K562 (cell line): ENCODE results near the gene PIK3C2A. TPM values are rescaled to one million over a fixed set of nuclear protein-coding genes. Genes with fewer than 3 reads are reported as not detected.
A peak's percentile ranks its signal among the peaks of the same experiment; 100 is the strongest.

ENCODE experiments used
- ATAC-seq: fragments of 200-7000 bp; cut with Tn5 transposase; 3 replicates; pipeline ENCODE4 v1.9.1; 2020; ENCODE audit warnings: moderate library complexity
- BruUV-seq: library from RNA; stranded (reverse); fragments of 400-500 nt; replicated peaks from 2 replicates; lab custom pipeline; 2021; lab: Mats Ljungman, UMichigan
- CTCF ChIA-PET: fragments of 300-600 bp; formaldehyde crosslinking; extraction: SDS; loops from one replicate; lab custom pipeline; 2021; ENCODE audit warnings: low intra/inter-chr PET ratio; lab: Yijun Ruan, JAX
- POLR2A ChIA-PET: fragments of 300-600, 350-650 bp; sonication (Branson Sonifier 250); formaldehyde crosslinking; extraction: SDS; loops from one replicate; lab custom pipeline; 2021; ENCODE audit warnings: antibody characterized with exemption, inconsistent platforms; lab: Yijun Ruan, JAX
- DNase-seq, 4 experiments: peaks; one replicate each; pipeline versions ENCODE4 v3.0.0 to v3.0.0-alpha.2; 2011 to 2018; ENCODE audit warnings: low spot score in 3 of 4, mixed read lengths in 3 of 4; ENCODE audit errors: extremely low read depth in 1 of 4
- FAIRE-seq: peaks from 2 replicates; lab custom pipeline; 2011; peaks lifted over from hg19 to GRCh38; lab: Jason Lieb, UNC
- H2AFZ ChIP-seq: 2 replicates; pipeline ENCODE4 v1.6.0; 2011; ENCODE audit warnings: low read depth, low read length, control low read depth, inconsistent platforms
- H3K27ac ChIP-seq: fragments of 200-600 bp; 3 replicates; pipeline ENCODE4 v1.8.0; 2011; ENCODE audit warnings: low read depth, mild to moderate bottlenecking, control low read depth, inconsistent platforms, low read length, moderate library complexity, mixed read lengths; ENCODE audit errors: extremely low read depth
- H3K27me3 ChIP-seq, 2 experiments: fragments of 300-600 bp in 1 of 2; 2 replicates in 1 of 2; 3 replicates in 1 of 2; pipeline versions ENCODE4 v1.6.0 to v1.8.0; 2011; ENCODE audit warnings: inconsistent platforms in 2 of 2, low read length in 2 of 2, mild to moderate bottlenecking in 1 of 2, mixed read lengths in 1 of 2, moderate library complexity in 1 of 2; ENCODE audit not compliant: control insufficient read depth in 2 of 2, insufficient read depth in 2 of 2
- H3K36me3 ChIP-seq: fragments of 300-600 bp; 3 replicates; pipeline ENCODE4 v1.8.0; 2011; ENCODE audit warnings: mild to moderate bottlenecking, low read length, inconsistent platforms; ENCODE audit not compliant: control insufficient read depth, insufficient read depth
- H3K4me1 ChIP-seq, 2 experiments: fragments of 200-600 bp in 1 of 2; replicated peaks in 1 of 2; 2 replicates in 1 of 2; 3 replicates in 1 of 2; pipeline versions ENCODE4 v1.5.1 to v1.8.0; 2011; ENCODE audit warnings: inconsistent platforms in 2 of 2, low read length in 2 of 2, mild to moderate bottlenecking in 1 of 2, mixed read lengths in 1 of 2, moderate library complexity in 1 of 2; ENCODE audit not compliant: control insufficient read depth in 2 of 2, insufficient read depth in 2 of 2
- H3K4me2 ChIP-seq: 2 replicates; pipeline ENCODE4 v1.6.1; 2011; ENCODE audit warnings: low read length, control low read depth, inconsistent platforms, mixed read lengths; ENCODE audit not compliant: insufficient read depth
- H3K4me3 ChIP-seq: fragments of 200-600 bp; sonication (generic), shearing (Covaris generic); 2 replicates; pipeline ENCODE4 v1.5.1; 2016; ENCODE audit warnings: control low read depth, inconsistent platforms
- H3K79me2 ChIP-seq: fragments of 200-600 bp; 3 replicates; pipeline ENCODE4 v1.8.0; 2011; ENCODE audit warnings: low read length, inconsistent platforms; ENCODE audit not compliant: control insufficient read depth, insufficient read depth
- H3K9ac ChIP-seq, 2 experiments: 2 replicates each; pipeline versions ENCODE4 v1.6.0 to v1.6.1; 2011; ENCODE audit warnings: low read depth in 2 of 2, low read length in 2 of 2, control low read depth in 1 of 2, inconsistent platforms in 1 of 2, mild to moderate bottlenecking in 1 of 2, mixed read lengths in 1 of 2; ENCODE audit not compliant: insufficient read depth in 1 of 2
- H3K9me1 ChIP-seq: one replicate; pipeline ENCODE4 v1.6.0; 2011; ENCODE audit warnings: inconsistent platforms, mild to moderate bottlenecking, low read length, moderate library complexity; ENCODE audit not compliant: control insufficient read depth, insufficient read depth
- H3K9me3 ChIP-seq: replicated peaks from 2 replicates; pipeline ENCODE4 v1.5.1; 2011; ENCODE audit warnings: low read depth, low read length, inconsistent platforms; ENCODE audit not compliant: control insufficient read depth, insufficient read depth
- H4K20me1 ChIP-seq: replicated peaks from 2 replicates; pipeline ENCODE4 v1.6.1; 2011; ENCODE audit warnings: low read length, inconsistent platforms, mixed read lengths; ENCODE audit not compliant: control insufficient read depth, insufficient read depth
- ASH1L ChIP-seq: fragments of 450-650 bp; IDR thresholded peaks from 2 replicates; pipeline ENCODE4 v1.6.1; 2018; ENCODE audit warnings: borderline replicate concordance, mild to moderate bottlenecking, low read depth; ENCODE audit not compliant: partially characterized antibody
- CREB1 ChIP-seq, 2 experiments: sonication (generic) in 1 of 2; formaldehyde crosslinking in 1 of 2; IDR thresholded peaks; 2 replicates each; pipeline versions ENCODE4 v1.6.1 to v1.8.0; 2012 to 2022; ENCODE audit warnings: inconsistent platforms in 1 of 2, mild to moderate bottlenecking in 1 of 2, missing genetic modification reagents in 1 of 2, moderate library complexity in 1 of 2
- CREM ChIP-seq: IDR thresholded peaks from 2 replicates; pipeline ENCODE4 v1.6.1; 2014; ENCODE audit warnings: antibody characterized with exemption, low read depth
- JUND ChIP-seq, 2 experiments: IDR thresholded peaks; 2 replicates in 1 of 2; 3 replicates in 1 of 2; pipeline ENCODE4 v1.6.1; 2011; ENCODE audit warnings: borderline replicate concordance in 2 of 2, low read depth in 2 of 2, low read length in 2 of 2, improper control_type of control experiment in 1 of 2, missing biosample characterization in 1 of 2, missing genetic modification characterization in 1 of 2, missing genetic modification reagents in 1 of 2
- MAZ ChIP-seq, 2 experiments: fragments of 450-650 bp in 1 of 2; sonication (generic) in 1 of 2; formaldehyde crosslinking; IDR thresholded peaks in 1 of 2; conservative IDR thresholded peaks in 1 of 2; 2 replicates each; pipeline versions ENCODE4 v1.4.0 to v1.5.0; 2020; ENCODE audit warnings: mild to moderate bottlenecking in 1 of 2, missing genetic modification reagents in 1 of 2
- NR2C1 ChIP-seq, 2 experiments: fragments of 450-650 bp; IDR thresholded peaks; 2 replicates each; pipeline ENCODE4 v1.6.1; 2017; ENCODE audit warnings: mild to moderate bottlenecking in 2 of 2, antibody characterized with exemption in 1 of 2, inconsistent platforms in 1 of 2, missing compliant biosample characterization in 1 of 2, missing genetic modification characterization in 1 of 2
- NRF1 ChIP-seq, 2 experiments: fragments of 450-650 bp; IDR thresholded peaks in 1 of 2; conservative IDR thresholded peaks in 1 of 2; 2 replicates each; pipeline ENCODE4 v1.6.1; 2014; ENCODE audit warnings: mild to moderate bottlenecking in 2 of 2
- TEAD1 ChIP-seq, 2 experiments: fragments of 450-650 bp in 1 of 2; sonication (generic) in 1 of 2; formaldehyde crosslinking; IDR thresholded peaks; 2 replicates each; pipeline versions ENCODE4 v1.4.0 to v1.8.0; 2020 to 2022; ENCODE audit warnings: mild to moderate bottlenecking in 2 of 2, missing genetic modification reagents in 1 of 2
- THRA ChIP-seq: fragments of 450-650 bp; IDR thresholded peaks from 2 replicates; pipeline ENCODE4 v1.6.1; 2017; ENCODE audit warnings: mild to moderate bottlenecking, moderate library complexity
- ZBTB12 ChIP-seq: fragments of 250-450 bp; sonication (Bioruptor Pico); IDR thresholded peaks from 2 replicates; pipeline ENCODE4 v1.4.0; 2020
- ZNF217 ChIP-seq: sonication (generic); formaldehyde crosslinking; IDR thresholded peaks from 2 replicates; pipeline ENCODE4 v1.8.0; 2022; ENCODE audit warnings: mild to moderate bottlenecking, missing genetic modification reagents
- ZNF280A ChIP-seq: fragments of 450-650 bp; IDR thresholded peaks from 2 replicates; pipeline ENCODE4 v1.6.1; 2018; ENCODE audit warnings: mild to moderate bottlenecking, low read depth; ENCODE audit not compliant: partially characterized antibody
- ZZZ3 ChIP-seq: fragments of 450-650 bp; IDR thresholded peaks from 2 replicates; pipeline ENCODE4 v1.6.1; 2016; ENCODE audit warnings: antibody characterized with exemption, mild to moderate bottlenecking, moderate library complexity
- WGBS: fragments of 100-300 bp; shearing (Covaris generic); methylation state at CpG from one replicate; pipeline ENCODE4 v1.1.6; 2016; ENCODE audit warnings: low coverage, mixed read lengths; ENCODE audit not compliant: insufficient coverage; ENCODE audit errors: missing lambda C conversion rate; 5-methylcytosine and 5-hydroxymethylcytosine counted together
- in situ Hi-C: fragments of 300-500 bp; cut with MboI; formaldehyde crosslinking; loops from 4 replicates; pipeline ENCODE4 v1.15.0; 2018; ENCODE audit warnings: inconsistent platforms, mixed read lengths
- intact Hi-C: fragments of 100-400 bp; cut with micrococcal nuclease; formaldehyde crosslinking; loops from 2 replicates; pipeline ENCODE4 v1.14.2; 2022
- polyA plus RNA-seq, 8 experiments: library from polyadenylated mRNA; depleted of rRNA in 4 of 8; stranded (reverse) in 5 of 8; unstranded in 3 of 8; fragments of >200 nt; fragmentation: Nextera tagmentation in 2 of 8; fragmentation: Illumina TruSeq in 1 of 8; extraction: Ambion mirVana in 2 of 8; extraction: Trizol in 1 of 8; gene quantifications; 2 replicates each; pipeline versions ENCODE4 v1.2.1 to v1.2.3, GENCODE V29; 2011 to 2014; ENCODE audit warnings: inconsistent platforms in 1 of 8, missing spikeins in 1 of 8
- total RNA-seq, 7 experiments: library from RNA; depleted of rRNA in 6 of 7; stranded (reverse); fragments of >200 nt in 6 of 7; fragmentation: Illumina TruSeq in 2 of 7; extraction: Trizol in 2 of 7; gene quantifications; 2 replicates each; pipeline versions ENCODE4 v1.2.1 to v1.2.3, GENCODE V29; 2011 to 2021; ENCODE audit warnings: low replicate concordance in 1 of 7

Gene PIK3C2A
- total and polyA plus RNA-seq, 9 of the 15 experiments (the other 6 are each of a cell fraction or from before 2014, with no cell fraction given) = 3.1 to 25.2 (median 15.6) TPM

GRCh38 chr11:17257196-17257595, 49.4 kb upstream of the PIK3C2A start:
- FAIRE-seq = no peak
- no TSS peak for BruUV-seq
- peak in 2 of 4 experiments; percentile 18 to 36 for DNase-seq
- H3K4me2 ChIP-seq = no peak overlapping the region
- no peaks in the 10 kb centered on the region for H3K36me3 ChIP-seq
- H3K9ac ChIP-seq = no peak overlapping the region
- no peaks in the 10 kb centered on the region for H4K20me1 ChIP-seq
- WGBS = 29% methylated on average over 1 of the region's 1 CpG
- intact Hi-C loops = no loop called here
- no peaks in the 10 kb centered on the region for H3K9me3 ChIP-seq
- H3K79me2 ChIP-seq = no peaks in the 10 kb centered on the region
- no peak overlapping the region for H3K27ac ChIP-seq
- no peak overlapping the region for H3K4me3 ChIP-seq
- H3K9me1 ChIP-seq = no peaks in the 10 kb centered on the region
- no peaks in the 10 kb centered on the region for H3K27me3 ChIP-seq
- H2AFZ ChIP-seq = peak overlapping the region; percentile 56
- ATAC-seq = peak; percentile 26
- POLR2A ChIA-PET = interaction anchor here (1.1 to 1.9 kb wide), 2 partner anchors 15 to 16 kb away, joined by 3 to 6 read pairs; no protein-coding TSS in a partner anchor
- in situ Hi-C loops = no loop called here
- CTCF ChIA-PET = no interaction called here
- peaks cover 8 to 16% of the 10 kb centered on the region in 2 experiments for H3K4me1 ChIP-seq
- TF ChIP-seq NRF1 (conservative IDR thresholded peaks at IDR 0.05 in 1 of 2, IDR thresholded peaks at IDR 0.05 in 1 of 2) (no peak), NR2C1 (IDR thresholded peaks at IDR 0.05) (no peak), NR2C1 (tag; IDR thresholded peaks at IDR 0.05) (0 out of 2 replicates have a peak, but pooled peaks have one; percentile 15), MAZ (CRISPR knock-in tag; conservative IDR thresholded peaks at IDR 0.05 in 1 of 2, IDR thresholded peaks at IDR 0.05 in 1 of 2) (no peak), JUND (IDR thresholded peaks at IDR 0.05; ENCODE audit: borderline replicate concordance, low read depth, low read length) (peak; percentile 12; the same call in 1 of the 2 replicates), JUND (tag; IDR thresholded peaks at IDR 0.05; ENCODE audit: borderline replicate concordance, low read depth, low read length) (no peak; the same call in 2 of the 3 replicates), CREB1 (IDR thresholded peaks at IDR 0.05) (peak; percentile 83), CREB1 (CRISPR knock-in tag; IDR thresholded peaks at IDR 0.05) (peak; percentile 45; the same call in 1 of the 2 replicates), ASH1L (no peak), ZZZ3 (no peak), THRA (no peak), ZNF280A (no peak), TEAD1 (CRISPR knock-in tag; IDR thresholded peaks at IDR 0.05) (no peak), ZNF217 (CRISPR knock-in tag) (no peak), ZBTB12 (0 out of 2 replicates have a peak, but pooled peaks have one; percentile 13), CREM (peak; percentile 87)
